ENCODE data around the gene SARNP.

GRCh38 chr12:55789171-55789570, 28.4 kb downstream of the SARNP start:
- TF ChIP-seq CTCF (IDR thresholded peaks at IDR 0.05; ENCODE audit: borderline replicate concordance, extremely low read depth, low read length, poor library complexity, severe bottlenecking) (no peak), EZH2 (IDR thresholded peaks at IDR 0.05; ENCODE audit: borderline replicate concordance, low read depth, low read length, severe bottlenecking) (no peak)

Measured in DND-41 (cell line).